ENCODE measurements around the gene ATP8B4. TPM values are rescaled to one million over a fixed set of nuclear protein-coding genes. Genes with fewer than 3 reads are reported as not detected.

ATP8B4 gene
- total RNA-seq, 6 experiments from 2014 or later = 0.31 to 1.6 (median 0.91) TPM

DNA sequence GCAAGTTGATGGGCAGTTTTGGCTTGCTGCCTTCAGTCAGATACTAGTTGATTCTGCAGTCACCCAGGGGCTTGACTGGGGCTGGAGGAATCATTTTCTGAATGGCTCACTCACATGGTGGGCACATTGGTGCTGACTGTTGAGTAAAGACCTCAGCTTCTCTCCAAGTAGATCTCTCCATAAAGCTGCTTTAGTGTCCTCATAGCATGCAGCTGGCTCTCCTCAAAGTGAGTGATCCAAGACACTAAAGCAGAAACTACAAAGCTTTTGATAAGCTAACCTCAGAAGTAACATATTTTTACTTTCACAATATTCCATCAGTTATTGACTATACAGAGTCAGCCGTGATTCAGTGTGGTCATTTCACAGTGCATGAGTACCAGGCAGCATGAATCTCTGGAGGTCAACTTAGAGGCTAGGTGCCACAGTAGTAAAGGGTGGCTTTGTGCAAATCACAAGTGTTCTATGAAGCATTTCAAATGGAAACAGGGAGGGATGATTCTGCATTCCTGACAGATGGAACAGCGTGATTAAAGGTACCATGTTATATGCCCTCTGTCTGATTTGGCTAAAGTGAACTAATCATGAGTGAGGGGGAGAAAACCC is 24.3 kb upstream of the ATP8B4 start:
- Mint-ChIP-seq H3K4me1 (ENCODE audit: low read depth) (peaks cover 62% of the 10 kb centered on the region), H3K27me3 (ENCODE audit: insufficient read depth) (no peaks in the 10 kb centered on the region; the same call in 1 of the 2 replicates), H3K36me3 (ENCODE audit: low read depth) (no peaks in the 10 kb centered on the region), H3K9me3 (no peaks in the 10 kb centered on the region), H3K27ac (no peak overlapping the region), H3K4me3 (no peak overlapping the region)
- DNase-seq = no peak
- TF ChIP-seq, protein P1, sequence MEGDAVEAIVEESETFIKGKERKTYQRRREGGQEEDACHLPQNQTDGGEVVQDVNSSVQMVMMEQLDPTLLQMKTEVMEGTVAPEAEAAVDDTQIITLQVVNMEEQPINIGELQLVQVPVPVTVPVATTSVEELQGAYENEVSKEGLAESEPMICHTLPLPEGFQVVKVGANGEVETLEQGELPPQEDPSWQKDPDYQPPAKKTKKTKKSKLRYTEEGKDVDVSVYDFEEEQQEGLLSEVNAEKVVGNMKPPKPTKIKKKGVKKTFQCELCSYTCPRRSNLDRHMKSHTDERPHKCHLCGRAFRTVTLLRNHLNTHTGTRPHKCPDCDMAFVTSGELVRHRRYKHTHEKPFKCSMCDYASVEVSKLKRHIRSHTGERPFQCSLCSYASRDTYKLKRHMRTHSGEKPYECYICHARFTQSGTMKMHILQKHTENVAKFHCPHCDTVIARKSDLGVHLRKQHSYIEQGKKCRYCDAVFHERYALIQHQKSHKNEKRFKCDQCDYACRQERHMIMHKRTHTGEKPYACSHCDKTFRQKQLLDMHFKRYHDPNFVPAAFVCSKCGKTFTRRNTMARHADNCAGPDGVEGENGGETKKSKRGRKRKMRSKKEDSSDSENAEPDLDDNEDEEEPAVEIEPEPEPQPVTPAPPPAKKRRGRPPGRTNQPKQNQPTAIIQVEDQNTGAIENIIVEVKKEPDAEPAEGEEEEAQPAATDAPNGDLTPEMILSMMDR (IDR thresholded peaks at IDR 0.05) = no peak

DNA sequence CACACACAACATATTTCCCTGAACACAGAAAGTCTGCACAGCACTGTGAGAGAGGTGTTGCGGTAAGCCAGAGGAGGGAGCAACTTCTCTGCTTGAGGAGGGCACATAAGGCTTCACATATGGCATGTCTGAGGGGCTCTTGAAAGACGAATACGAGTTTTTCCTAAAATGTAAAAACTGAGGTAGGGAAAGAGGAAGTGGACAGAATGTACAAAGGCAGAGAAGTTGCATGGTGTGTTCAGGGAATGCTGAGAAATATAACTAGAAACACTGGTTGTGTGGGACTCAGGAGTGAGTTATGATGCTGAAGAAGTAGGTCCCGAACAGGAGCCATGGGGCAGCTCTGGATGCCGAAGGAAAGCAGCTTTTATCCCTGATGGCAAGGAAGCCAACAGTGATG is 22.8 kb upstream of the ATP8B4 start:
- Mint-ChIP-seq H3K27me3 (ENCODE audit: insufficient read depth) (peaks cover 3% of the 10 kb centered on the region), H3K9me3 (no peaks in the 10 kb centered on the region), H3K4me3 (no peak overlapping the region), H3K27ac (no peak overlapping the region), H3K4me1 (ENCODE audit: low read depth) (peaks cover 75% of the 10 kb centered on the region), H3K36me3 (ENCODE audit: low read depth) (no peaks in the 10 kb centered on the region)
- TF ChIP-seq, protein P1 (IDR thresholded peaks at IDR 0.05) = no peak
- no peak for DNase-seq

DNA sequence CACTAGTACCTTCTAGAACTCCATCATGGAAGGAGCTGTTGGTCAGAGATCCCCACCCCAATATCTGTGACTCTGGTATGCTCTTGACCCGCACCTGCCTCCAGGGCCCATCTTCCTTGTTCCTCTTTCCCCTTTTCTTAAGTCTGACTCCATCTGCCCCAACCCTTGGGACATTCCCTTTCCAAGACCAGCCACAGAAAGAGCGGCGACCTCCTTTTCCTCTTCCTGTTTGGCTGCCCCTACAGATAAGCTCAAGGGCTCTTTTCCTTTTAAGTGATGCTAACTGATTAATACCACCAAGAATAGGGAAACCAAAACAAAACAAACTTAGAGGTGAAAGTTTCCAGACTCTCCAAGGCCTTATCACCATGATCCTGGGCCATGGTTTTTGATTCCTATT is 21.9 kb upstream of the ATP8B4 start:
- no peaks in the 10 kb centered on the region for H3K9me3 Mint-ChIP-seq
- no peak overlapping the region for H3K27ac Mint-ChIP-seq

DNA sequence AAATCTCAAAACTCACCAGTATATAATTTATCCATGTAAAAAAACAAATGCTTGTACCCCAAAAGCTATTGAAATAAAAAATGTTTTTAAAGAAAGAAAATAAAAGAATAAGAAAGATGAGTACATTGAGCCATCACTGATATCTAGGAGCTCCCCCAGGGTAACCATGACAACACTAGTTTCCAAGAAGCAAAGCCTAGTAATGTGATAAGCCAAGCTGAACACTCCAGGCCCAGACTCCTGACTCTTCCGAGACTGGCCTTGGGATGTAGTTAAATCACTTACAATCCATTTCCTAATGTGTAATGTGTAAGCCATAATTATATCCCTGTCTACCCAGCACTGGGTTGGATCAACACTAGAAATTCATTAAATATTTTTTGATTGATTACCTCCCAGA is 21.1 kb upstream of the ATP8B4 start:
- H3K4me3 Mint-ChIP-seq = no peak overlapping the region
- TF ChIP-seq, protein P1 (IDR thresholded peaks at IDR 0.05) = no peak
- no peak overlapping the region for H3K27ac Mint-ChIP-seq
- peaks cover 7% of the 10 kb centered on the region for H3K36me3 Mint-ChIP-seq (ENCODE audit: low read depth)
- H3K9me3 Mint-ChIP-seq = no peaks in the 10 kb centered on the region
- peaks cover 3% of the 10 kb centered on the region for H3K27me3 Mint-ChIP-seq (ENCODE audit: insufficient read depth)
- H3K4me1 Mint-ChIP-seq (ENCODE audit: low read depth) = peaks cover 75% of the 10 kb centered on the region
- DNase-seq = no peak

More for the DNA sequence above, 21.9 kb upstream of the ATP8B4 start:
- peaks cover 75% of the 10 kb centered on the region for H3K4me1 Mint-ChIP-seq (ENCODE audit: low read depth)
- peaks cover 3% of the 10 kb centered on the region for H3K27me3 Mint-ChIP-seq (ENCODE audit: insufficient read depth)
- peaks cover 3% of the 10 kb centered on the region; the same call in 1 of the 2 replicates for H3K36me3 Mint-ChIP-seq (ENCODE audit: low read depth)
- no peak for DNase-seq
- no peak overlapping the region for H3K4me3 Mint-ChIP-seq
- TF ChIP-seq, protein P1 (IDR thresholded peaks at IDR 0.05) = no peak

DNA sequence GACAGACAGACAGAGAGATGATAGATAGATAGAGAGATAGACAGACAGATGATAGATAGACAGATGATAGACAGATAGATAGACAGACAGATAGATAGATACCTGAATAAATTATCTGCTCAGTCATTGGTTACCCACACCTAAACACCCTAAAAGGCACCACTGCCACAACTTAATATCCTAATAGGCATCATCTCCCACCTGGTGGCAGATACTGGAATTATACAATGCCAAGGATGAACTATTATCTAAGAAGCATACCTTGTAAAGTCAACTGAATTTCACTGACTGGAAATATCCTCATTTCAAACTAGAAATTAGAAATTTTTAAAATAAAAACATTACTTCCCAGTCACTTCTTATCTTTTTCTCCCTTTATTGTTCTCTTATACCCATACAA is 19.4 kb upstream of the ATP8B4 start:
- Mint-ChIP-seq H3K4me1 (ENCODE audit: low read depth) (peaks cover 75% of the 10 kb centered on the region), H3K27ac (peak overlapping the region; percentile 99), H3K9me3 (no peaks in the 10 kb centered on the region), H3K4me3 (no peak overlapping the region), H3K36me3 (ENCODE audit: low read depth) (peaks cover 7% of the 10 kb centered on the region), H3K27me3 (ENCODE audit: insufficient read depth) (peaks cover 3% of the 10 kb centered on the region)
- TF ChIP-seq, protein P1 (IDR thresholded peaks at IDR 0.05) = peak; percentile 72
- DNase-seq = no peak

Data from HFFc6 (cell line).